ENCODE data around the gene SHISAL1.

DNA sequence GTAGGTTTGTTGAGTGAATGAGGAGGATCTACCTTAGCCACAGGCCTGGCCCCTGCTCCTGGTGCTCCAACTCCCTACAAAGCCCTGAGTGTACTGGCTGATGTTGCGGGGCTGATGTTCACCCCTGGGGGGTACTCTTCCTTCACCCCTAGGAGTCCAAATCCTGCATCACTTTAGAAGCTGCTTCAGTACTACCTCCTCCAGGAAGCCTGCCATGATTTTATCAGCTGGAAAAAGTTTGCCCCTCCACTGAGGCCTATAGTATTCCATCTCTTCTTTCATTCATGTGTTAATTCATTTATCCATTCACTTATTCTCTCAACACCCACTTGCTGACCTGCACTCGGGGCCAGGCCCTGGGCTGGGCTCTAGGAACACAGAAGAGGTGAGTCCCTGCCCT, 7.8 kb downstream of the SHISAL1 start:
- TF ChIP-seq, protein P1, sequence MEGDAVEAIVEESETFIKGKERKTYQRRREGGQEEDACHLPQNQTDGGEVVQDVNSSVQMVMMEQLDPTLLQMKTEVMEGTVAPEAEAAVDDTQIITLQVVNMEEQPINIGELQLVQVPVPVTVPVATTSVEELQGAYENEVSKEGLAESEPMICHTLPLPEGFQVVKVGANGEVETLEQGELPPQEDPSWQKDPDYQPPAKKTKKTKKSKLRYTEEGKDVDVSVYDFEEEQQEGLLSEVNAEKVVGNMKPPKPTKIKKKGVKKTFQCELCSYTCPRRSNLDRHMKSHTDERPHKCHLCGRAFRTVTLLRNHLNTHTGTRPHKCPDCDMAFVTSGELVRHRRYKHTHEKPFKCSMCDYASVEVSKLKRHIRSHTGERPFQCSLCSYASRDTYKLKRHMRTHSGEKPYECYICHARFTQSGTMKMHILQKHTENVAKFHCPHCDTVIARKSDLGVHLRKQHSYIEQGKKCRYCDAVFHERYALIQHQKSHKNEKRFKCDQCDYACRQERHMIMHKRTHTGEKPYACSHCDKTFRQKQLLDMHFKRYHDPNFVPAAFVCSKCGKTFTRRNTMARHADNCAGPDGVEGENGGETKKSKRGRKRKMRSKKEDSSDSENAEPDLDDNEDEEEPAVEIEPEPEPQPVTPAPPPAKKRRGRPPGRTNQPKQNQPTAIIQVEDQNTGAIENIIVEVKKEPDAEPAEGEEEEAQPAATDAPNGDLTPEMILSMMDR (conservative IDR thresholded peaks at IDR 0.05 in 1 of 2, IDR thresholded peaks at IDR 0.05 in 1 of 2; ENCODE audit: extremely low read depth in 1 of 2, insufficient read depth in 1 of 2, low read depth in 1 of 2, low read length in 2 of 2) = no peak
- TF ChIP-seq EZH2 (IDR thresholded peaks at IDR 0.05; ENCODE audit: borderline replicate concordance, low read length) = no peak
